OCI-LY7 (cell line): ENCODE results near the gene GALNT11.

Experiments
- CTCF ChIP-seq: fragments of 200-600 bp; sonication (generic); conservative IDR thresholded peaks from 2 replicates; pipeline ENCODE4 v1.5.1; 2014; ENCODE audit warnings: mild to moderate bottlenecking, antibody characterized with exemption, low read length, moderate library complexity, mixed read lengths
- EZH2phosphoT487 ChIP-seq: fragments of 200-600 bp; sonication (generic); IDR thresholded peaks from 2 replicates; pipeline ENCODE4 v1.6.1; 2018; ENCODE audit warnings: low read depth, borderline replicate concordance, mild to moderate bottlenecking, mixed run types, antibody characterized with exemption, low read length, moderate library complexity, mixed read lengths

GRCh38 chr7:152132812-152133211 is 107.3 kb downstream of the GALNT11 start:
- TF ChIP-seq CTCF (no peak), EZH2phosphoT487 (no peak)
